ENCODE measurements around the gene LRRC4C.
A peak's percentile ranks its signal among the peaks of the same experiment; 100 is the strongest.
"Not testable (repeated sequence)": the region's sequence is repeated elsewhere in the genome, so short reads cannot be mapped to it uniquely, and the experiment has no call there.

LRRC4C gene

DNA sequence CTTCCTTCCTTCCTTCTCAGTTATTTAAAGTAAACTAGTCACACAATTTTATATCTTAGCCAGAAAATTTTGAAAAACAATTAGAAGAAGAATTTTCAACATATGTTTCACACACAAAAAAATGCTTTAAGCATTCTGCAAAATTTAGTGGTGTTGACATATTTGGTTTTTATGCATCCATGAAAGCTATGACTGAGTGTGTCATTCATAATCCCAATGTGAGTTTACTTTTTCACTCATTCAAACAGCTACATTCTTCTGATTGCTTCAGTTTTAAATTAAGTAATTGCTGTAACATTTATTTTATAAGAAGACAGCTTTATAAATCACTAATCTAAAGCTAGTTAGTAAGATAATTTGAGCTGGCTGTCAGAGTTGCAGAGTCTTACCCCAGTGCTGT, 453.5 kb downstream of the LRRC4C start:
- DNase-seq = no peak

DNA sequence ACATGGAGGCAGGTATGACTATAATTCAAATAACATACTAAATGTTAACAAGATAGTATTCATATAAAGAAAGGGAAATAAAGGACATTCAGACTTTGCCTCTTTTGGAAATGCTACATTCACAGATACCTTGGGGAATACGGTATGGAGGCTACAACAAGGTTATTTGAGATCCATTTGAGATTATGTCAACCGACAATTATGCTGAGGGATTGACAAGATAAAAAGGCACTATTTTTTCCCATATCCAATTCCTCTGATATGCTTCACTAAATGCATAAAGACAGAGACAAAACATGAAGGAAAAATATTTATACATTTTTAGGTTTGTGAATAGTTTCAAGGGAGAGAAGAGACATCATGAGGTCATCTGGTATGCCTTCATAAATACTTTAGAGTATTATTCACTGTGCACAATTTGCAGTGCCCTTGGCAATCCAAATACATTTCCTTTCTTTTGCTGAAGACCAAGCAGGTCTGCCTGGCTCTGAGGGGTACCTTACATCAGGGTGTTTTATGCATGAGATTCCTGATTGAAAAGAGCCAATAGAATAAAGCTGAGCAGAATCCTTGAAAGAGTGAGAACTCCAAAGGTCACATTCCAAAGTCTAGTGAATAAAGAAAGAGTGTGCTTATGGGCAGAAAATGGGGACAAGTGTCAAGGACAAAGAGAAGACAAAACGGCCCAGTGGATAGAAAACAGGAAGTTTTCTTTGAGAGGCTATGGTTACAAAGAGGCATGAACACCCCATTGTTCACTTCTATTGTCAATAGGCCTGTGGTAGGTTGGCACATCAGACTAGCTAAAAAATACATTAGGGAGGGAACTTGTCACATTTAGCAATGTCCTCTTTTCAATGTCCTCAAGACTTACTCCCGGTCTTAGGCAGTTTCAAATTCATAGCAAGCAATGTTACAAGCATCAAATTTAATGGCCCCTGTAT, 455.8 kb downstream of the LRRC4C start:
- DNase-seq = no peak

GRCh38 chr11:40998920-40999319, 460.5 kb downstream of the LRRC4C start:
- DNase-seq = no peak

- DNase-seq = no peak
Observed at GRCh38 chr11:40987776-40988435, 471.5 kb downstream of the LRRC4C start.

- no peak for DNase-seq
Observed at GRCh38 chr11:40986320-40986719, 473.1 kb downstream of the LRRC4C start.

DNA sequence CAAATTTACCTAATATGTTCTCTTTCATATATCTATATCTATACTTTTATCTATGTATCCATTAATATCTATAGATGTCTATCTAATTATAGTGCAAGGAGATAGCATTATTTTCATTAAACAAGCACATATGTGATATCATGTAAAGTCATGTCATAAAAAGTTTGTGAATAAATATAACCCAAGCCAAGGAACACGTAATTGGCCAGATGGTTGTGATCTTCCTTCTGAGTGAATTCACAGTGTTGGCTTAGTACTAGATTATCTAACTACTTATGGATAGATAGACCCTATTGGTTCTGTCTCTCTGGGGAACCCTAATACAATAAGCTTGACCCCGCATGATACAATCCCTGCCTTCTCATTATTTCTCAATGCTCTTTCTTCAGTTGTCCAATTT, 484.4 kb downstream of the LRRC4C start:
- no peak for DNase-seq

DNA sequence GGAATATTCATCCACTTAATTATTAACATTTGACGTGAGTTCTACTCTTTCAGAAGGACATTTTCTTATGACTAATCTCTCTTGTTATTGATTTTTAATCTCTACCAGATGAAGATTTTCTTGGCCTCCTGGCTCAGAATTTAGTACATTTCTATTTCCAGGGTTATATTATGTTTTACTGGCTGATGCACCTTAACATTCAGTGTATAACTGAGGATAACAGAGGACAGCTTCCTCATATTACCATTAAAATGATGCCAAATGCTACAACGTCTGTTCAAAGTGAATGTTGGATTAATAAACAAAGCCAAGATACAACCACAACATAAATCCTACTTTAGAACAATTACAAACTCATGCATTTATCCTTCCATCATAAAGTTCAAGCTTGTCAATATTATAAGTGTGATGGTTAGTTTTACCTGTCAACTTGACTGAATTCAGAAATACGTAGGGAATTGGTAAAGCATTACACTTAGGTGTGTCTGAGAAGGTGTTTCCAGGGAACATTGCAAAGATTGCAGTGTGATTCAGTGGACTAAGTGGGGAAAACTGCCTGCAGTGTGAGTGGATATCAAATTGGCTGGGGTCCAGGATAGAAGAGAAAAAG, 485.2 kb downstream of the LRRC4C start:
- no peak for DNase-seq

DNA sequence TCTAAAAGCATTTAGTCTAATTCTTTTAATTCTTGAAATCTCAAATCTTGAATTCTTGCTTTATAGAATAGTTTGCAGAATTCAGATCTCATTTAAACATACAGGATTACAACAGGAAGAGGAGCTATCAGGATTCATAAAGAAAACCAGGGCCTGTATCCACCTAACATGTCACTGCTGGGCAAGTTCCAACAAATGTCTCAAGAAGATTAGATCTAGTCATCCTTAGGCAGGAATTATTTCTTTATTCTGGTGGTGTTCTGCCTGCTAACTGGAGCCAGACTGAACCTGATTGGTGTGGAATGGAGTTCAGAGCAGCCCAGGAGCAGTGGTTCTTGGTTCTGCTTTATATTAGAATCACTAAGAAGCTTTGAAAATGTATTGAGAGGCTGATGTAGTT, 500.7 kb downstream of the LRRC4C start:
- no peak for DNase-seq

DNA sequence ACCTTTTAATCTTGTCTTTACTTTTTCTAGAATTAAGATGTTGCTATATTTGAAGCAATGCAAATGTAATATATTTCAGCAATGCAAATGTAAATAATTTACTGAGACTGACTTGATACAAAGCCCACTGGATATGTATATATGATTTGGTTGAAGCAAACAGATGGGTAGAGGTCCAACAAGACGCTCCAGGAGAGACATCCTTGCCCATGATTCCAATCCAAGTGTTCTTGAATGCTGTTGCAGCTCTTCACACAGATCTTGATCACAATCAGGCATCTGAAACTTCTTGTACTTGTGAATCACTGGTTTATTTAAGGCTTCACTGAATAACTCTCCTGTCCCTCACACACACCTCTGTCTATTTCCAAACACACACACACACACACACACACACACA, 507.0 kb downstream of the LRRC4C start:
- DNase-seq = no peak

DNA sequence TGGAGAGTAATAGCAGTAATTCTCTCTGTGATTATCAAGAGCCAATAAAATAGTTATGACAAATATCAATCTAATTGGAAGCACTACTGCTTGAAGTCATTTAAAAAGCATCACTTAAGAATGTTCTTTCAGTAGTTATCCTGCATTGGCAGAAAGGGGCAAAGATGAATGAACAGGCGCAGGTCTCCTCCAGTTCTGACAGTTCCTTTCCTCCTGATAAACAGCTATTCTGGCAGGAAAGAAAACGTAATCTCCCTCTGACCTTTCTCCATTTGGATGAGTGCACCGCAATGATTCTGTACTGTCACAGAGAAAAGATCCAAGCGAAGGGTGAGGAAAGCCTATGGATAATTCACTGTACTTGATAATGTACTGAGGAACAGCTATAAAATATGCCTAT, 521.5 kb downstream of the LRRC4C start:
- no peak for DNase-seq

DNA sequence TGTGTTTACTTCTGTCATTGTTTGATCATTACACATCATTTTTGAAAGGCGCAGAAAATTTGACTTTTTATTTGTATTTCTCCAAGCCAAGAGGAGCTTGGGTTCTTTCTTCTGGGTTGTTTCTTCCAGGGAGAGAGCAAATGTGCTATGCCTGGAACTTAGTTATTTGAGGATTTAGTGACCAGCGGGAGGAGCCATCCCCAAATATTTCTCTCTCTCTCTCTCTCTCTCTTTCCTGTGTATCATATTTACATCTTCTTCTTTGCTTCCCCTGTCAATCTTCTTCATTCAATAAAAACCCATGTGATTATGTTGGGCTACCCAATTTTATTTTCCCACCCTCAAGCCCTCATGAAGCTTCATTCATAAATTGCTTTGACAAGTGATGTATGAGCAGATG, 534.5 kb downstream of the LRRC4C start:
- no peak for DNase-seq

GRCh38 chr11:40921246-40921645, 538.2 kb downstream of the LRRC4C start:
- DNase-seq = no peak

DNA sequence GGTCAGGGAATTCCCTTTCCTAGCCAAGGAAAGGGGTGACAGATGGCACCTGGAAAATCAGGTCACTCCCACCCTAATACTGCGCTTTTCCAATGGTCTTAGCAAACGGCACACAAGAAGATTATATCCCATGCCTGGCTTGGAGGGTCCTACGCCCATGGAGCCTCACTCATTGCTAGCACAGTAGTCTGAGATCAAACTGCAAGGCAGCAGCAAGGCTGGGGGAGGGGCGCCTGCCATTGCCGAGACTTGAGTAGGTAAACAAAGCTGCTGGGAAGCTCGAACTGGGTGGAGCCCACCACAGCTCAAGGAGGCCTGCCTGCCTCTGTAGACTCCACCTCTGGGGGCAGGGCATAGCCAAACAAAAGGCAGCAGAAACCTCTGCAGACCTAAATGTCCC, 548.7 kb downstream of the LRRC4C start:
- DNase-seq = not testable (repeated sequence)

DNA sequence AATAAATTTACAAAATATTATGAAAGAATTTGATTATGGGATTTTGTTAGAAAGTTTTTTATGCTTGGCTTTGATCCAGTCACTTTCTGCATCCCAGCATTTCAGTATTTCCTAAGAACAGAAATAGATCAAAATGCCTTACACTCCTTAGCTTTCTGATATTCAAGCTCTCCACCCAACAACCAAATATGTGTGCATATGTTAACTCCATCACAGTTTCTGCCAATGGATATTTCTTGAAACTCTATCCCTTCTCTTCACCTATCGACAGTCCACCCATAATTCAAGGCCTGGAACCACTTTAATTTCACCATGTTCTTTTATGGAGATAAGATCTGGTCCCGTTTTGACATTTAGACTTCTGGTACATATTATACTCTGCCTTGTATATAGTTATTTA, 565.0 kb downstream of the LRRC4C start:
- no peak for DNase-seq

DNA sequence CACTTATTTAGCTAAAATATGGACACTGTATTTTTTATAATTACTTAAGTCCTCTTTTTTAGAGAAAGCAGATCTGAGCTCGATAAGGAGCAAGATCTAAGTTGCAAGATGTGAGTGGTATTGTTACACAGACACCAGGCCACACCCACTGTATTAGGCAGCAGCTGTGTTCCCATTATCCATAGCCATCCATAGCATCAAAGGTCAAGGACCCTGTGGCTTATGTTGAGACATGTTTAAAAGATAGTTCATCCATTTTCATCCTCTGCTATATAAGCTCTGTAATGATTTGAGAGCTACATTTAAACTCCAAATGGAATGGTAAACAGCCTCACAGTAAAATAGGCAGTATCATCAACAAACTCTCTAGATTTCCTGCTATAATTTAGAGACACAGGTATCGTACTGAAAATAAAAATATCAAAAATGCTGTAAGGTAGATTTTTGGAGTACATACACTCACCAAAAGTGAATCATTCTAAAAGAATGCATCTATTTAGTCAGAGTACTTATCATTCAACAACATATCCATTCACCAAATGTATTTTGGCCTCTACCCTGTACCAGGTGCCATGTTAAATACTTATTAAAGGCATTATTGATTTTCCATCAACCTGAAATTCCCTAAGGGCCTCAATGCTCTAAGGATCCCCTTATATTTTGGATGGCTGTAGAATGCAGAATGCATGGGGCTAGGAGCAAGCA, 574.0 kb downstream of the LRRC4C start:
- DNase-seq = peak in 1 of 2 experiments; percentile 28

DNA sequence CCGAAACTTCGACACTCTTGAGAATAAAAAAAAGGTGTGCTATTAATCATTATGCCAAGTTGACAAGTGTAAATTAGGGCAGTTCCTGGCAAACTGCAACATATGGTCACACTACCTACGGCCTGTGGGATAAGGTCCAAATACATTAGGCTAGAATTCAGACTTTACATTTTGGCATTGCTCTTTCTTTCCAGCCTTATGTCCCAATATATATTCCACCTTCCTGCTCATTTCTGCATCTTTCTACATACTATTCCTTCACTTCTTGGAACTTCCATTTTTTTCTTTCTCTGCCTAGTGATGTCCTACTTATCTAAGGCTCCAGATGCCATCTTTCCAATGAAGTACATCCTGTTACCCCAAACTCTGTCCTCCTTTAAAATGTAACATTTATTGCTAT, 577.2 kb downstream of the LRRC4C start:
- DNase-seq = peak in 1 of 2 experiments; percentile 53

GRCh38 chr11:40879911-40880310, 579.5 kb downstream of the LRRC4C start:
- no peak for DNase-seq

DNA sequence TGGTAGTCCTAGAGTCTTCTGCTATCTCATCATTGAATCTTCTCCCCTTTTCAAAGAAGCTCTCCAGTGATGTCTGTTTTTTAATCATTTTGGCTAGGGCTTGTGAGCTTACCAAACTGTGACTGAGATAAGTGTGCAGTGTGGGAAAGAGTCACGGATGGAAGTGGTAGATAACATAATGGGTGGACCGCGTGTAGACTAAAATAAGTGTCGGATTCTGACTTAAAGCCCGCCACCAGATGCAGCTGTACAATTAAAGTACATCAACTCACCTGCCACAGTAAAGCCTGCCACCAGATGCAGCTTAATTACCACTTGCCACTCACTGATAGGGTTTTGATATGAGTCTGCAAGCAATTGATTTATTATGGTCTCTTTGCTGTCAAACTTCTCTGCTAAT, 581.5 kb downstream of the LRRC4C start:
- DNase-seq = no peak

- DNase-seq = no peak
Observed at GRCh38 chr11:40877256-40877655, 582.2 kb downstream of the LRRC4C start.

DNA sequence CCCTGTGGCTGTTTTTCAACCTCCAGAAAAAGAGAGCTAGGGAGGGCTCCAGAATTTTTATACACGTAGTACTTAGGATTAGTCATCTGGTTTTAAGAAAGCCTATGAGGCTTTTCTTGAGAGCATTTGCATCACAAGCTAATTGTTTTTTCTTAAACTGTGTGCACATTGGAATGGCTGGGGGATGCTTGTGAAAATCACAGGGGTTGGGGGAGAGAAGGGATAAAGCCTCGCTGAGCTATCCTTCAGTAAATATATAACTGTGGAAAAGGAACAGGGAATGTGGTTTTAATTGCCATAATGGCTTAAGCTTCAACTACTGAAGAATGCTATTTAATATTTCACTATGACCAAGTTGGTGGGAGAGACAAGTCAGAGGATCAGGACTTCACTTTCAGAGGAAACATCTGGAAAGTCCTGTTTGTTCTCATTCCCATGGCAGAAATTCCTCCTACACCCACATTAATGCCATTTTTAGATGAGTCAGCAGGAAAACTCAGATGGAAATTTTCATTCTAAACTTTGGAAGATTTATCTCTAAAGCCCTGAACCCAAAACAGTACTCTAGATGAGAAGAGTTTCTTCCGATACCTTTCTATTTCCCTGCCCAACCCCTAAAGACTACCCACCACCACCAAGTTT, 591.3 kb downstream of the LRRC4C start:
- DNase-seq = no peak

DNA sequence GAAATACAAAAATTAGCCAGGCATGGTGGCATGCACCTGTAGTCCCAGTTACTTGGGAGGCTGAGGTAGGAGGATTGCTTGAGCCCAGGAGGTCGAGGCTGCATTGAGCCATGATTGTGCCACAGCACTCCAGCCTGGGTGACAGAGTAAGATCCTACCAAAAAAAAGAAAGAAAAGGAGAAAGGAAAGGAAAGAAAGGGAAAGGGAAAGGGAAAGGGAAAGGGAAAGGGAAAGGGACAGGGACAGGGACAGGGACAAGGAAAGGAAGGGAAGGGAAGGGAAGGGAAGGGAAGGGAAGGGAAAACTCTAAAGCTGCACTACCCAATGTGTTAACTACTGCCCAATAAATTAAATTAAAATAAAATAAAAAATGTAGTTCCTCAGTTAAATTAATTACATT, 601.7 kb downstream of the LRRC4C start:
- DNase-seq = not testable (repeated sequence)

GRCh38 chr11:40842750-40843339, 616.6 kb downstream of the LRRC4C start:
- DNase-seq = no peak
